ENCODE measurements around the gene NRXN3.

- TF ChIP-seq CTCF (IDR thresholded peaks at IDR 0.05) = no peak
- no peak for TF ChIP-seq POLR2A (IDR thresholded peaks at IDR 0.05)
Measured at GRCh38 chr14:79602045-79602444, 1431.9 kb downstream of the NRXN3 start.
